HEK293 (cell line): ENCODE data around the gene PRSS50.

Experiments used
- CTCF ChIA-PET: fragments of 350-600 bp; formaldehyde crosslinking; extraction: SDS; loops from one replicate; lab custom pipeline; 2021; ENCODE audit warnings: antibody characterized with exemption; lab: Yijun Ruan, JAX
- POLR2A ChIA-PET: fragments of 300-600 bp; formaldehyde crosslinking; extraction: SDS; loops from one replicate; lab custom pipeline; 2020; ENCODE audit warnings: antibody characterized with exemption, inconsistent platforms; lab: Yijun Ruan, JAX
- H3K27ac ChIP-seq: fragments of 200-500 bp; sonication (Bioruptor generic); 2 replicates; pipeline ENCODE4 v1.5.1; 2014; ENCODE audit warnings: low read depth, low read length, control low read depth, inconsistent platforms; ENCODE audit errors: extremely low read depth
- H3K36me3 ChIP-seq, 2 experiments: fragments of 200-500 bp in 1 of 2; sonication (Bioruptor generic) in 1 of 2; 1 replicate in 1 of 2; 2 replicates in 1 of 2; pipeline ENCODE4 v1.5.1; 2014 to 2017; ENCODE audit warnings: inconsistent platforms in 2 of 2, low read length in 2 of 2; ENCODE audit not compliant: control insufficient read depth in 2 of 2, insufficient read depth in 1 of 2
- H3K4me1 ChIP-seq: fragments of 200-500 bp; sonication (Bioruptor generic); 2 replicates; pipeline ENCODE4 v1.5.1; 2014; ENCODE audit warnings: mild to moderate bottlenecking, low read length, inconsistent platforms; ENCODE audit not compliant: control insufficient read depth, insufficient read depth
- H3K4me3 ChIP-seq: 2 replicates; pipeline ENCODE4 v1.5.1; 2011; ENCODE audit warnings: low read depth, mild to moderate bottlenecking, control low read depth, low read length, moderate library complexity
- H3K9me3 ChIP-seq: fragments of 200-500 bp; sonication (Bioruptor generic); 2 replicates; pipeline ENCODE4 v1.5.1; 2014; ENCODE audit warnings: low read depth, low read length, inconsistent platforms; ENCODE audit not compliant: control insufficient read depth, insufficient read depth
- REPIN1 ChIP-seq: fragments of 450-650 bp; formaldehyde crosslinking; IDR thresholded peaks from 2 replicates; pipeline ENCODE4 v1.5.1; 2017; ENCODE audit warnings: missing biosample characterization, missing genetic modification characterization, low read depth
- SP2 ChIP-seq: fragments of 450-650 bp; formaldehyde crosslinking; IDR thresholded peaks from 2 replicates; pipeline ENCODE4 v1.5.1; 2016; ENCODE audit warnings: missing biosample characterization, missing genetic modification characterization
- SP3 ChIP-seq: fragments of 450-650 bp; formaldehyde crosslinking; IDR thresholded peaks from 2 replicates; pipeline ENCODE4 v1.5.1; 2016; ENCODE audit warnings: missing biosample characterization, missing genetic modification characterization
- TCF7L2 ChIP-seq: IDR thresholded peaks from 2 replicates; pipeline ENCODE4 v1.6.1; 2011; ENCODE audit warnings: low read depth, mild to moderate bottlenecking, inconsistent platforms, low read length, moderate library complexity, borderline replicate concordance
- TSHZ1 ChIP-seq: fragments of 450-650 bp; formaldehyde crosslinking; IDR thresholded peaks from 2 replicates; pipeline ENCODE4 v1.5.1; 2016; ENCODE audit warnings: missing biosample characterization, missing genetic modification characterization, borderline replicate concordance
- ZFP3 ChIP-seq: fragments of 450-650 bp; formaldehyde crosslinking; IDR thresholded peaks from 2 replicates; pipeline ENCODE4 v1.5.1; 2016; ENCODE audit warnings: low read depth, missing biosample characterization, missing genetic modification characterization
- ZFP37 ChIP-seq: fragments of 450-650 bp; formaldehyde crosslinking; IDR thresholded peaks from 2 replicates; pipeline ENCODE4 v1.5.1; 2016; ENCODE audit warnings: missing biosample characterization, missing genetic modification characterization
- ZNF148 ChIP-seq: fragments of 450-650 bp; formaldehyde crosslinking; IDR thresholded peaks from 2 replicates; pipeline ENCODE4 v1.5.0; 2017; ENCODE audit warnings: missing biosample characterization, missing genetic modification characterization, borderline replicate concordance
- ZNF175 ChIP-seq: fragments of 450-650 bp; formaldehyde crosslinking; IDR thresholded peaks from 2 replicates; pipeline ENCODE4 v1.5.1; 2016; ENCODE audit warnings: missing biosample characterization, missing genetic modification characterization
- ZNF26 ChIP-seq: fragments of 450-650 bp; formaldehyde crosslinking; IDR thresholded peaks from 2 replicates; pipeline ENCODE4 v1.5.1; 2016; ENCODE audit warnings: missing biosample characterization, missing genetic modification characterization
- ZNF501 ChIP-seq: fragments of 450-650 bp; formaldehyde crosslinking; IDR thresholded peaks from 2 replicates; pipeline ENCODE4 v1.5.1; 2016; ENCODE audit warnings: missing biosample characterization, missing genetic modification characterization
- ZNF510 ChIP-seq: fragments of 450-650 bp; formaldehyde crosslinking; IDR thresholded peaks from 2 replicates; pipeline ENCODE4 v1.5.1; 2018; ENCODE audit warnings: mild to moderate bottlenecking, missing genetic modification characterization, missing biosample characterization; ENCODE audit not compliant: insufficient replicate concordance
- ZNF600 ChIP-seq: fragments of 450-650 bp; formaldehyde crosslinking; IDR thresholded peaks from 2 replicates; pipeline ENCODE4 v1.5.1; 2016; ENCODE audit warnings: missing biosample characterization, missing genetic modification characterization
- ZNF791 ChIP-seq: fragments of 450-650 bp; formaldehyde crosslinking; IDR thresholded peaks from 2 replicates; pipeline ENCODE4 v1.5.1; 2016; ENCODE audit warnings: missing biosample characterization, missing genetic modification characterization
- ZSCAN4 ChIP-seq: fragments of 450-650 bp; formaldehyde crosslinking; IDR thresholded peaks from 2 replicates; pipeline ENCODE4 v1.5.1; 2017; ENCODE audit warnings: missing biosample characterization, missing genetic modification characterization
- TF ChIP-seq, protein P1 (sequence below): fragments of 450-650 bp; formaldehyde crosslinking; IDR thresholded peaks from 2 replicates; pipeline ENCODE4 v1.5.1; 2016; ENCODE audit warnings: missing biosample characterization, missing genetic modification characterization, low read depth

PRSS50 gene

GRCh38 chr3:46736006-46736872 lies 18.6 kb upstream of the PRSS50 start (continued):
- TF ChIP-seq ZFP37: no peak

- TF ChIP-seq SP3 (tag by site-specific recombination) (no peak), ZFP3 (tag by site-specific recombination) (no peak), TCF7L2 (no peak), ZNF501 (tag by site-specific recombination) (no peak), SP2 (tag by site-specific recombination) (no peak), ZSCAN4 (tag by site-specific recombination) (no peak), ZNF791 (tag by site-specific recombination) (no peak), ZNF600 (no peak), ZNF175 (tag by site-specific recombination) (no peak)
- POLR2A ChIA-PET: no interaction called here
- Histone ChIP-seq H3K9me3 (no peaks in the 10 kb centered on the region), H3K4me1 (no peaks in the 10 kb centered on the region), H3K27ac (no peak overlapping the region), H3K4me3 (no peak overlapping the region), H3K36me3 (no peaks in the 10 kb centered on the region)
- CTCF ChIA-PET: interaction anchor here (0.7 kb wide), 1 partner anchor 74 kb away, joined by 3 read pairs; no protein-coding TSS in a partner anchor
Observed at GRCh38 chr3:46734773-46735172, 17.1 kb upstream of the PRSS50 start.

DNA sequence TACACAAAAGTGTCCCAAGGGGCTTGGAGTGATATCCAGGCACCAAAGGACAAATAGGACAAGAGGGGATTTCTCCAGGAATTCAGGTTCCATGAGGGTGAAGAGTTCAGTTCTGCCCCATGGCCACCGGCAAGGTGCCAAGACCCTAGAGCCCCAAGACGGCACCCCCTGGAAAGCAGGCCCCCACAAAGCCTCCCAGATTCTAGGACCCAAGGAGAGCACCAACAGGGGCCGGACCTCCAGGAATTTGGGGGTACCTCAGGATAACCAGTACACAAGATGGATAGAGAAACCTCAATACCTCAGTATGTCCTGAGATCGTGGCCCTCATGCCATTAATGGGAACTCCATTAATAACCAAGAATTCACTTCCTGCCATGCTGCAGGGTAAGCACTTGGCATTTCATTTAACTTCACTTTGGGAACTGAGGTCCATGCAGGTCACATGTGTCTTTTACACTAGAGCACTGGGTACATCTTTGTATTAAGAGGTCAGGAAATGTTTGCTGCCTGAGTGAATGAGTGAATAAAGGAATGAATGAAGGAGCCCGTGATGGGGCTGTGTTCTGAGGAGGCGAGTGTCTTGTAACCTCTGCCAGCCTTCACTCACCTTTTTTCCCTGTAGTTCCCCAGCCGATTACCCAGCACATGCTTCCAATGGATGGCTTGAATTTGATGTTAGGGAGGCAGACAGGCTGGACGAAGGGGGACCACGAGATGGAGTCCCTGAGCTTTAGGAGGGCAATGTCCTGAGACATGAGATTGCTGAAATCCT lies 15.5 kb upstream of the PRSS50 start:
- ChIA-PET POLR2A (no interaction called here), CTCF (interaction anchor here (0.9 kb wide), 1 partner anchor 36 kb away, joined by 3 read pairs; no protein-coding TSS in a partner anchor)
- H3K9me3 ChIP-seq: no peaks in the 10 kb centered on the region
- no peaks in the 10 kb centered on the region for H3K4me1 ChIP-seq
- no peak overlapping the region for H3K27ac ChIP-seq
- no peak for TF ChIP-seq ZNF148 (tag by site-specific recombination)
- no peak for TF ChIP-seq REPIN1 (tag by site-specific recombination)
- H3K36me3 ChIP-seq: no peaks in the 10 kb centered on the region
- no peak overlapping the region for H3K4me3 ChIP-seq

DNA sequence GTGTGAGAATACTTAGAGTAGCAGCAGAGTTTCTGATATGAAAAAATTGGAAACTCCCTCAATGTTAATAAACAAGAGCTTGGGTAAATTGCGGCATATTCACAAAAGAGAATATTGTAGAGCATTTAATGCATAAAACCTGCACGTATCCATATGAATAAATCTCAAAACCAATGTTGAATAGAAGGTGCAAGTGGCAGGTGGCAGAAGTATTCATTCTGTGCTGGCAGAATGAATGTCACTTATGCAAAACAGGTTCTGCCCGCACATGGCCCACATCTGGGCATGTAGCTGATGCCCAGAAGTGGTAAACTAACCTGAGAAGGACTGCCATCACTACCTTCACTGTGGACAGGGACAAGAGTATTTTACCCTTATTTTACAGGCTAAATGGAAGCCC lies 14.1 kb upstream of the PRSS50 start:
- H3K27ac ChIP-seq: no peak overlapping the region
- no peaks in the 10 kb centered on the region for H3K4me1 ChIP-seq
- no peaks in the 10 kb centered on the region for H3K36me3 ChIP-seq
- no peaks in the 10 kb centered on the region for H3K9me3 ChIP-seq
- no peak overlapping the region for H3K4me3 ChIP-seq
- POLR2A ChIA-PET: no interaction called here
- CTCF ChIA-PET: no interaction called here
- TF ChIP-seq ZNF510 (tag by site-specific recombination): no peak
- no peak for TF ChIP-seq TSHZ1 (tag by site-specific recombination)
- TF ChIP-seq, protein P1, sequence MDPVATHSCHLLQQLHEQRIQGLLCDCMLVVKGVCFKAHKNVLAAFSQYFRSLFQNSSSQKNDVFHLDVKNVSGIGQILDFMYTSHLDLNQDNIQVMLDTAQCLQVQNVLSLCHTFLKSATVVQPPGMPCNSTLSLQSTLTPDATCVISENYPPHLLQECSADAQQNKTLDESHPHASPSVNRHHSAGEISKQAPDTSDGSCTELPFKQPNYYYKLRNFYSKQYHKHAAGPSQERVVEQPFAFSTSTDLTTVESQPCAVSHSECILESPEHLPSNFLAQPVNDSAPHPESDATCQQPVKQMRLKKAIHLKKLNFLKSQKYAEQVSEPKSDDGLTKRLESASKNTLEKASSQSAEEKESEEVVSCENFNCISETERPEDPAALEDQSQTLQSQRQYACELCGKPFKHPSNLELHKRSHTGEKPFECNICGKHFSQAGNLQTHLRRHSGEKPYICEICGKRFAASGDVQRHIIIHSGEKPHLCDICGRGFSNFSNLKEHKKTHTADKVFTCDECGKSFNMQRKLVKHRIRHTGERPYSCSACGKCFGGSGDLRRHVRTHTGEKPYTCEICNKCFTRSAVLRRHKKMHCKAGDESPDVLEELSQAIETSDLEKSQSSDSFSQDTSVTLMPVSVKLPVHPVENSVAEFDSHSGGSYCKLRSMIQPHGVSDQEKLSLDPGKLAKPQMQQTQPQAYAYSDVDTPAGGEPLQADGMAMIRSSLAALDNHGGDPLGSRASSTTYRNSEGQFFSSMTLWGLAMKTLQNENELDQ (tag by site-specific recombination): no peak
- TF ChIP-seq ZNF26 (tag by site-specific recombination): no peak
